Body of pancreas (tissue), 4 donors: ENCODE measurements around the gene BPTF.

Source experiments
- POLR2A ChIP-seq, 3 donors: fragments of 450-650 bp; IDR thresholded peaks; one replicate each; pipeline ENCODE4 v1.6.1; 2016; ENCODE audit warnings: antibody characterized with exemption in 3 of 3, mild to moderate bottlenecking in 2 of 3
- TF ChIP-seq, protein P1 (sequence below), 7 experiments: fragments of 450-650 bp in 4 of 7; fragments of 200-600 bp in 3 of 7; sonication (generic) in 3 of 7; IDR thresholded peaks; one replicate each; pipeline ENCODE4 v1.5.1; 2016 to 2019; ENCODE audit warnings: antibody characterized with exemption in 7 of 7

DNA sequence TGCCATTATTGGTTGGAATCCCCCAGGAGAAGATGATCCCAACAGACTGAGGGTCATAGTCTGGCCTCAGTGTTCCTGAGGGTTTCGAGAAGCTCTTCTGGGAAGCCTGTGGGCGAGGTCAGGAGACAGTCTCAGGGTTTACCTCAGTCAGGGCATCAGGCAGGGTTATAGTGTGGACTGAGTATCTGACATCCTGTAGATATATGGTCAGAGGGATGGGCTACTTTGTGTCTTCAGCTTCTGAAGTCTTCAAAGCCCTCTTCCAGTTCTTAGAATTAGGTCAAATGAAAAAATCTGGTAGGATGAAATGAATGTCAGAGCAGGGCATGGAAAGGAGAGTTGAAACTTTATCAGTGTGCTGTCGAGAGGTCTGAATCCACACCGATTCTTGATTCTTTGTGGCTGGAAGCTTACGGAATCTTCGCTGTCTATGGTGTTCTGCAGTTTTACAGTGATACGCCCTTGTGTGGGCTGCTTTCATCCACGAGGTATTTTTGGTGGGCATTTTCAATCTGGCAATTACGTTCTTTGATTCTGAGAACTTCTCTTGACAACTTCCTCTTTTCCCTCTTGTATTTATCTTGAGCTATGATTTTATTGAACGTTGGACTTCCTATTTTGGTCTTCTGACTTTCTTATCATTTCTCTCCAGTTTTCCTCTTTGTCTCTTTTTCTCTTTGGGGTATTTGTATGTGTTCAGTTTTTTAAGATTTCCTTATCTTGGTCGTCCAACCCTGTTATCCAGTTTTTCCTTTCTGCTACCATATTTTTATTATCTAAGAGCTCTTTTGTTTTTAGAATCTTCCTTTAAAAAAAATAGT, 30.4 kb downstream of the BPTF start:
- TF ChIP-seq, protein P1, sequence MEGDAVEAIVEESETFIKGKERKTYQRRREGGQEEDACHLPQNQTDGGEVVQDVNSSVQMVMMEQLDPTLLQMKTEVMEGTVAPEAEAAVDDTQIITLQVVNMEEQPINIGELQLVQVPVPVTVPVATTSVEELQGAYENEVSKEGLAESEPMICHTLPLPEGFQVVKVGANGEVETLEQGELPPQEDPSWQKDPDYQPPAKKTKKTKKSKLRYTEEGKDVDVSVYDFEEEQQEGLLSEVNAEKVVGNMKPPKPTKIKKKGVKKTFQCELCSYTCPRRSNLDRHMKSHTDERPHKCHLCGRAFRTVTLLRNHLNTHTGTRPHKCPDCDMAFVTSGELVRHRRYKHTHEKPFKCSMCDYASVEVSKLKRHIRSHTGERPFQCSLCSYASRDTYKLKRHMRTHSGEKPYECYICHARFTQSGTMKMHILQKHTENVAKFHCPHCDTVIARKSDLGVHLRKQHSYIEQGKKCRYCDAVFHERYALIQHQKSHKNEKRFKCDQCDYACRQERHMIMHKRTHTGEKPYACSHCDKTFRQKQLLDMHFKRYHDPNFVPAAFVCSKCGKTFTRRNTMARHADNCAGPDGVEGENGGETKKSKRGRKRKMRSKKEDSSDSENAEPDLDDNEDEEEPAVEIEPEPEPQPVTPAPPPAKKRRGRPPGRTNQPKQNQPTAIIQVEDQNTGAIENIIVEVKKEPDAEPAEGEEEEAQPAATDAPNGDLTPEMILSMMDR (IDR thresholded peaks at IDR 0.05) = no peak
- TF ChIP-seq POLR2A (IDR thresholded peaks at IDR 0.05) = no peak
